Stimulated activated naive CD4-positive, alpha-beta T cell (primary cell): ENCODE data around the gene RELL2.

Source experiments
- DNase-seq, 6 experiments: peaks; one replicate each; lab custom pipeline; 2025; lab: John Stamatoyannopoulos, UW

Gene RELL2

DNA sequence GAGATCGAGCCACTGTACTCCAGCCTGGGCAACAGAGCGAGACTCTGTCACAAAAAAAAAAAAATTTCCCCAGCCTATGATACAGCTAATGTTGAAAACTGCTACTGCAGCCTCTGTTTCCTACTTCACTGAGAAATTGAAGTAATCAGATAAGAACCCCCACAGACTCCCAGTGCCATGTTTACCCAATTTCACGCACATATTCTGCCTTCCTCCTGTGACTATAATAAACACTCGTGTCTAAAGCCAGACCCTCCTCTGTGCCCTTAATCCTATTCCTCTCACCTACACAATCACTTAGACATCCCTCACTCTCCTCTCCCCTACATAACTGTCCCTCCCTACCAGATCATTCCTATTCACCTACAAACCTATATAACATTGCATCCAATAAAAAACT, 38.9 kb downstream of the RELL2 start:
- no peak for DNase-seq

GRCh38 chr5:141677415-141677814, 40.6 kb downstream of the RELL2 start:
- no peak for DNase-seq

GRCh38 chr5:141680178-141680577, 43.4 kb downstream of the RELL2 start:
- DNase-seq: no peak

- DNase-seq: no peak
These were observed 44.0 kb downstream of the RELL2 start for GRCh38 chr5:141680751-141681201.

DNA sequence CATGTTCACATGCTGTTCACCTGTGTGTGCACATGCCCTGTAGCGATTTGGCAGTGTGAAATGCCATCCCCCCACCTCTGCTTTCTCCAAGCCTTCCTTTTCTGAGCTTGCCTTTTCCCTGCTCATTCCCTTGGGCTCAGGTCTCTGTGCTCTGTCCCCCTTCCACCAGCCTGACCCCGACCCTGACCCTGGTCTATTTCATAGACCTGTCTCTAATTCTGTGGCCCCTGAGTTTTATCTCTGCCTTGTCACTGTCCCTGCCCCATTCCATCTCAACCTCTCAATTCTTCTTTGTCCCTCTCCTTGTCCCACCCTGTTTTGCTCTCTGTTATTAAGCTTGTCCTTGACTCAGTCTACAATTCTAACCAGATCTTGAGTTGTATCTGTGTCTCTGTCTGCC, 44.5 kb downstream of the RELL2 start:
- DNase-seq: no peak

- DNase-seq: peak in 4 of 6 experiments; percentile 7 to 24 (median 18)
These were observed 45.2 kb downstream of the RELL2 start, which contains the start of gene ARAP3 for GRCh38 chr5:141681695-141682641. Gene ARAP3, minus strand, starts transcription at chr5:141682230. Its CDS starts 1,744 bp downstream, at chr5:141680486.

- DNase-seq: no peak
These were observed 46.9 kb downstream of the RELL2 start for GRCh38 chr5:141683596-141684141.

DNA sequence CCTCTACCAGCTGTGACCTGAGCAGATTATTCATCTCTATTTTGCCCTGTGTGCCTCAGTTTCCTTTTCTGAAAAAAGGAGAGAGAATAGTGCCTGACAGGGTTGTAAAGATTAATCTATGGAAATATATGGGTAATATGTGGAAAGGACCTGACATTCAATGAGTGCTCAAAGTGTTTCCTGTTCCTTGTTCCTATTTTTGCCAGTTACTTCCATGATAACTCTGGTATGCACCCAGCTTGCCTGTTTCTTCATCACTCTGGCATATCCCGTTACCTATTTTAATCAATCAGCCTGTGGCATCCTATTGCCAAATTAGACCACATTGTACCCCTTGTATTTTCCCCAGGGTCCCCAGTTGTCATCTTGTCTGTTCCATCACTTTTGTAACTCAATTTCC, 48.8 kb downstream of the RELL2 start:
- no peak for DNase-seq

DNA sequence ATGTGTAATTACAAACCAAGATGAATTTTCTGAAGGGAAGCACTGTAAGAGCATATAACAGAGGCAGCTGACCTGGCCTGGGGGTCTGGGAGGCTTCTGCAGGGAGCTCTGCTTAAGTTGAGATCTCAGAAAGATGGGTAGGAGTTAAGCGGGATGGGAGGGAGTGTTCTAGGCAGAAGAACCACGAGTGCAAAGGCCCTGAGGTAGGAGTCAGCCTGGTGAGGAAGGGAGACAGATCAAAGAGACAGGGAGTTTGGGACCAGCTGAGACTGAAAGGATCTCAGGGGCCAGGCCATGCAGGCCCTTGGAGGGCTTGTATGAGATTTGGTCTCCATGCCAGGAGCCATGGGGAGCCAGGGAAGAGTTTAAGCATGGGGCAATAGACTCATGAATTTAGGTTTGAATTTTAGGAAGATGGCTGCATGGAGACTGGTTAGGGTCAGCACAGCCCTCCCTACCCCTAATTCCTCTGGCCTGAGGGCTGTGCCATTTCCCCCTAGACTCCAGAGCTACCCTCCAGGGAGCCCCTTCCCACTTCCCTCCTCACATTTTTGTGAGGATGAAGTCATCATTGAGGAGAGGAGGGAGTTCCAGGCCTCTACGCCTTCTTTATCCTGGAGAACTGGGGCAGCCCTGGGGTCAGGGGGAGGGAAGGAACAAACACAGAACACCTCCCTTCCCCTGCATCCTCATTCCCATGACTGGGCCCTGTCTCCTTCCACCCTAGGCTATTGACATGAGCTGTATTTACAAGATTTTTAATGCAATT, 50.0 kb downstream of the RELL2 start:
- DNase-seq: no peak
